HG02943 (cell line): ENCODE results near the gene MSLN.
"Not testable (repeated sequence)": the region's sequence is repeated elsewhere in the genome, so short reads cannot be mapped to it uniquely, and the experiment has no call there.

Experiments
- ATAC-seq: cut with Tn5 transposase; IDR thresholded peaks from one replicate; pipeline ENCODE4 v1.9.1; 2021; ENCODE audit warnings: mild to moderate bottlenecking, low read depth, moderate library complexity; ENCODE audit not compliant: unreplicated experiment

Gene MSLN

GRCh38 chr16:734208-734980 is 26.1 kb upstream of the MSLN start:
- no peak for ATAC-seq

GRCh38 chr16:734981-735881 is 25.3 kb upstream of the MSLN start:
- no peak for ATAC-seq

- no peak for ATAC-seq
Observed at GRCh38 chr16:735982-736453, 24.5 kb upstream of the MSLN start.

DNA sequence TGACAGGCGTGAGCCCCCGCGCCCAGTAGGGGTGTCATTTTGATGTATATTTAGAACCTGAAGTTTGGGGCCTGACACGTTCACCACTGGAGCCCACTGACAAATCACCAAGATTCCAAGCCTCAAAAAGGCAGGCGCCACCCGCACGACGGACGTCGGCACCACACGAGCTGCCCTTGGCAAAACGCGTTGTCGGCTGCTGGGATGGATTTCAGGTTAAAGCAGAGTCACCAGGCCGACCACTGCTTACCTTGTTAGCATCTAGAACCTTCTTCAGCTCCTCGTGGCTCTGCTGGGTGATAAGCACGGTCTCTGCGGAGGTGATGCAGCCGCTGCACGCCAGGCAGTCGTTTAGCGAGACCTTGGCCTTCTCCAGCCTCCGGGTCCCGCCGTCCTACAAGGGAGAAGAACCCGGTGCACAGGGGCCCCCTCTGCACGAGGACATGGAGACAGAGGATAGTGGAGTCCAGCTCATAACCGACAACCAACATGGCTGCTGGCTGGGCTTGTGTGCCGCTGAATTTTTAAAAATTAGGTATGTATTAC is 23.5 kb upstream of the MSLN start:
- no peak for ATAC-seq

DNA sequence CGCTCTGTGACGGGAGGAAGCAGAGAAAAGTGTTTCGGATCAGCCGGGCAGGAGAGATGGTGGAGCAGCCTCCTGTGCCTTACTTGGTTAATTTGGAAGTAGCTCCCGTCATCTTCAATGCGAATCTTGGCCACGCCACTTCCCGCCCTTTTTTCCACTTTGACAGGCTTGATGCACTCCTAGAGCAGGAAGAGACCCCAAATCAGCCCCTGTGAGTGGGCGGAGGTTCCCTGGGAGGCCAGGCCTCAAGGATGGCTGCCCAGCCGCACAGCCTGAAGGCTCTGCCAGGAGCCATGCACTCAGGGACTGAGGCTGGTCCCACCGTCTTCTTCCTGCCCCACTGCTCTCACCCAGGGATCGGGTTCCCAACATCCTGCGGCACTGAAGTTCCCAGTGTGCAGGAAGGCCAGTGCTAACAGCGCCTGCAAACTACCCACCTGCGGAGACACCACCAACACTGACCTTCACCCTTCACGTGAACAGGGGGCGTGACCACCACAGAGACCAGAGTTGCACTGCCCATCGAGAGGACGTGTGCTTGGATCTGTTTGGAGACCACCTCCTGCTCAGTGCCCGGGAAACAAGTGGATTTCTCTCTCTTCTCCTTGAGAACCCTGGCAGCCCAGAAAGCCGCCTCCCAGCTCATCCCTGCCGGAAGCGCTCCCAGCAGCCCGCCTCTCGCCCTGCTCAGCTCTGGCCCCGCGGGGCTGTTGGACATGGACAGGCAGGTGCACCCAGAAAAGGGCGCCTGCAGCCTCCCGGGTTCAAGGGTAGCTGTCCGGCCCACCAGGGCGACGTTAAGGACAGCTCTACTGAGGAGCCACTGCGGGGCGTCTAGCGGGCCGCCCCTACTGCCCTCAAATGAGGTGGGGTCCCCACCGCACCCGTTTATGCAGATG is 20.7 kb upstream of the MSLN start:
- ATAC-seq, result no peak

DNA sequence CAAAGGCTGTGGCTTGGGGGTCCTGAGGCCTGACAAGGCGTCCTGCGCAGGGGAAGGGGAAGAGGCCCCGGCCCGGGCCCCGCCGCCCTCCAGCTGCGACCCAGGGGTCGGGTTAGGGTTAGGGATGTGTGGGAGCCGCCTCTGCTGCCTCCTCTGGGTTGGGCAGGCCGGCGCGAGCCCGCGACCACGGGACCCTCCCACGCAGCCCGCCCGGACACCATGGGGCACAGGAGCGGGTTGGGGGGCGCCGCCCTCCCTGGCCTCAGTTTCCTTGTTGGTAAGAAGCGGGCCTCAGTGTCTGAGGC is 20.1 kb upstream of the MSLN start:
- ATAC-seq, result no peak

GRCh38 chr16:740764-741505 is 19.6 kb upstream of the MSLN start, which contains the start of gene CIAO3:
TSS of gene CIAO3 (minus strand) at chr16:740997. CDS start at chr16:740985, 12 bp downstream.
- peak; percentile 75 for ATAC-seq

GRCh38 chr16:741986-742629 is 18.4 kb upstream of the MSLN start:
- ATAC-seq, result no peak

DNA sequence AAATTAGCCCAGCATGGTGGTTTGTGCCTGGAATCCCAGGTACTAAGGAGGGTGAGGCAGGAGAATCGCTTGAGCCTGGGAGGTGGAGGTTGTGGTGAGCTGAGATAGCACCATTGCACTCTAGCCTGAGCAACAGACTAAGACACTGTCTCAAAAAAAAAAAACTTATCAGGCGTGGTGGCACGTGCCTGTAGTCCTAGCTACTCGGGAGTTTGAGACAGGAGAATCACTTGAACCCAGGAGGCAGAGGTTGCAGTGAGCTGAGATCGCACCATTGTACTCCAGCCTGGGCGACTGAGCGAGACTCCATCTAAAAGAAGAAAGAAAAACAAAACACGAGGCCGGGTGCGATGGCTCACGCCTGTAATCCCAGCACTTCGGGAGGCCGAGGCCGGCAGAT is 17.6 kb upstream of the MSLN start:
- not testable (repeated sequence) for ATAC-seq

GRCh38 chr16:743794-744500 is 16.6 kb upstream of the MSLN start:
- no peak for ATAC-seq

DNA sequence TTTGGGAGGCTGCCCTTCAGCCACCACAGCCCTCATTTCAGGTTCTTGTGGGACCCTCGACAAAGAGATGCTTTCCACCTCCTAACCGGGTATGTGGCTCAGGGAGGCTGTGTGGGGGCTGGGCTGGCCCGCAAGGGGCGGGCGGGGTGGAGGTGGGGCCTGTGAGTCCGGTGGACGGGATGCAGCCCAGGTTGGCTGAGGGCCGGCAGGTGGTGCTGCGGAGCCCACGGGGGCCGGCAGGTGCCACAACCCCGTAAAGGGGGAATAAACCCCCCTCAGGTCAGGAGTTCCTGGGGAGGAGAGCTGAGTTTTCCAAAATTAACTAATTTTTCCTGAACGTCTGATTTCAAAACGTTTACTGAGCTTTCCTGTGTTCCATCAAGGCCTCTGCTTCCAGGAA is 14.8 kb upstream of the MSLN start:
- no peak for ATAC-seq

GRCh38 chr16:746637-747036 is 13.9 kb upstream of the MSLN start:
- ATAC-seq, result no peak

- ATAC-seq, result no peak
Observed at GRCh38 chr16:747978-748746, 12.4 kb upstream of the MSLN start.

GRCh38 chr16:749010-749409 is 11.5 kb upstream of the MSLN start:
- ATAC-seq, result no peak

DNA sequence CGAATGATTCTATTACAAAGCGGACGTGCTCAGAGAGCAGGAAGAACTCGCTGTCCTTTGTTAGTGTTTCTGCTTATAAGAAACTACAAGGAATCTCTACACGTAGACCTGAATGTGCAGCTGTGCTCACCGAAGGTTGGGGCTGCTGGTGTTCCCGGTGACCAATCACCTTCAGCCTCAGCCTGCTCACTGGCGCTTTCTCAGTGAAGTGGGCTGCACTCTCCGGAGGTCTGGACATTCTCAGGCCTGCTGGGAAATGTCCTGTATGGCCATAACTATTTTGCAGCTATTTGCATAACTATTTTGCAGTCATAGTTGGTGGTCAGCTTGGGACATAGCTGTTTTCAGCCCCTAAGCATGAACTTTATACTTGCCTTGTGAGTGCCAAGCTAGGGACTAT is 10.0 kb upstream of the MSLN start:
- ATAC-seq, result no peak

GRCh38 chr16:751152-752006 is 9.2 kb upstream of the MSLN start:
- no peak for ATAC-seq

DNA sequence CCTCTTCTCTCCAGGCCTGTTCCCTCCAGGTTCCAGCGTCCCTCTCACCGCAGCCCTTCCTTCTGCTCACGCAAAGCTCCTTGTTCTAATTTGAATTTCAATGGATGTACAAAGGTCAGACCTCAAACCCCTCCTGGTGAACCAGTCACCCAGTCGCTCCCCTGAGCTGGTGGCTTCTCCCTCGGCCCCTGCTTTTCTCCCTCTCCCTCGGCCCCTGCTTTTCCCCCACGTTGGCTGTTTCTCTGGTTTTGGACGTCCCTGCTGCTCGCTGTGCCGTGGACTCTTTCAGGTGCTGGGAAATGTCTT is 8.6 kb upstream of the MSLN start:
- no peak for ATAC-seq
